Esophagus squamous epithelium (tissue), 5 donors: ENCODE measurements around the gene ARL8B. TPM values are rescaled to one million over a fixed set of nuclear protein-coding genes. Genes with fewer than 3 reads are reported as not detected.

Experiments used
- DNase-seq: peaks from one replicate; lab custom pipeline; 2025; lab: John Stamatoyannopoulos, UW
- H3K27ac ChIP-seq, 4 donors: fragments of 200-600 bp; sonication (generic); one replicate each; pipeline ENCODE4 v1.5.1; 2016 to 2019; ENCODE audit warnings: mild to moderate bottlenecking in 1 of 4
- H3K27me3 ChIP-seq, 4 donors: fragments of 200-600 bp; sonication (generic); 1 replicate in 3 of 4; 2 replicates in 1 of 4; pipeline versions ENCODE4 v1.5.1 to v1.6.0; 2017 to 2021; ENCODE audit warnings: antibody characterized with exemption in 1 of 4
- H3K36me3 ChIP-seq, 3 donors: fragments of 200-600 bp; sonication (generic); one replicate each; pipeline ENCODE4 v1.5.1; 2016 to 2019
- H3K4me1 ChIP-seq, 3 donors: fragments of 200-600 bp; sonication (generic); one replicate each; pipeline ENCODE4 v1.5.1; 2017 to 2019
- H3K4me3 ChIP-seq, 4 donors: fragments of 200-600 bp; sonication (generic); 1 replicate in 3 of 4; 2 replicates in 1 of 4; pipeline ENCODE4 v1.5.1; 2016 to 2019; ENCODE audit warnings: mild to moderate bottlenecking in 2 of 4, moderate library complexity in 1 of 4
- H3K9me3 ChIP-seq, 3 donors: fragments of 200-600 bp; sonication (generic); one replicate each; pipeline ENCODE4 v1.5.1; 2016 to 2019
- POLR2A ChIP-seq, 4 donors: fragments of 450-650 bp; IDR thresholded peaks; one replicate each; pipeline ENCODE4 v1.6.1; 2017; ENCODE audit warnings: antibody characterized with exemption in 4 of 4, mild to moderate bottlenecking in 4 of 4, moderate library complexity in 3 of 4
- WGBS, 2 donors: methylation state at CpG; one replicate each; pipeline ENCODE4 v1.1.5; 2018; 5-methylcytosine and 5-hydroxymethylcytosine counted together
- intact Hi-C: fragments of 100-400 bp; cut with DNase I; formaldehyde crosslinking; loops from one replicate; pipeline ENCODE4 v1.15.0; 2022
- total RNA-seq, 4 donors: library from RNA; depleted of rRNA; stranded (reverse); fragments of >200 nt; gene quantifications; one replicate each; pipeline ENCODE4 v1.1.0, GENCODE V29; 2016
- TF ChIP-seq, protein P1 (sequence below), 6 experiments: fragments of 450-650 bp in 4 of 6; fragments of 200-600 bp in 2 of 6; sonication (generic) in 2 of 6; IDR thresholded peaks; one replicate each; pipeline ENCODE4 v1.5.1; 2016 to 2019; ENCODE audit warnings: antibody characterized with exemption in 6 of 6, mild to moderate bottlenecking in 4 of 6, moderate library complexity in 4 of 6
- donor health status: DM: yes; HTN: yes; CAD: no.

Gene ARL8B
- total RNA-seq, 4 donors from 2014 or later, result 42.9 to 71.9 (median 51.7) TPM

- Histone ChIP-seq H3K9me3 (no peaks in the 10 kb centered on the region), H3K4me3 (no peak overlapping the region), H3K27me3 (no peaks in the 10 kb centered on the region), H3K36me3 (peaks cover 0 to 37% (median 0%) of the 10 kb centered on the region in 3 donors), H3K4me1 (peaks cover 5 to 44% (median 13%) of the 10 kb centered on the region in 3 donors), H3K27ac (peak overlapping the region in 2 of 4 donors; percentile 12 to 100)
- intact Hi-C loops, result loop anchor here (5.0 kb wide), 1 partner anchor 63 kb away; the partner anchor contains the start of gene ARL8B
- WGBS, 2 donors, result 72 to 74% methylated on average over 5 of the region's 5 CpGs
- TF ChIP-seq POLR2A (IDR thresholded peaks at IDR 0.05), result no peak
- TF ChIP-seq, protein P1, sequence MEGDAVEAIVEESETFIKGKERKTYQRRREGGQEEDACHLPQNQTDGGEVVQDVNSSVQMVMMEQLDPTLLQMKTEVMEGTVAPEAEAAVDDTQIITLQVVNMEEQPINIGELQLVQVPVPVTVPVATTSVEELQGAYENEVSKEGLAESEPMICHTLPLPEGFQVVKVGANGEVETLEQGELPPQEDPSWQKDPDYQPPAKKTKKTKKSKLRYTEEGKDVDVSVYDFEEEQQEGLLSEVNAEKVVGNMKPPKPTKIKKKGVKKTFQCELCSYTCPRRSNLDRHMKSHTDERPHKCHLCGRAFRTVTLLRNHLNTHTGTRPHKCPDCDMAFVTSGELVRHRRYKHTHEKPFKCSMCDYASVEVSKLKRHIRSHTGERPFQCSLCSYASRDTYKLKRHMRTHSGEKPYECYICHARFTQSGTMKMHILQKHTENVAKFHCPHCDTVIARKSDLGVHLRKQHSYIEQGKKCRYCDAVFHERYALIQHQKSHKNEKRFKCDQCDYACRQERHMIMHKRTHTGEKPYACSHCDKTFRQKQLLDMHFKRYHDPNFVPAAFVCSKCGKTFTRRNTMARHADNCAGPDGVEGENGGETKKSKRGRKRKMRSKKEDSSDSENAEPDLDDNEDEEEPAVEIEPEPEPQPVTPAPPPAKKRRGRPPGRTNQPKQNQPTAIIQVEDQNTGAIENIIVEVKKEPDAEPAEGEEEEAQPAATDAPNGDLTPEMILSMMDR (IDR thresholded peaks at IDR 0.05), result no peak
- no peak for DNase-seq
These were observed 63.1 kb downstream of the ARL8B start for GRCh38 chr3:5185093-5185673.

- H3K27ac ChIP-seq, result peak overlapping the region in 3 of 4 donors; percentile 79 to 100 (median 97)
- intact Hi-C loops, result loop anchor here (5.0 kb wide), 1 partner anchor 64 kb away; the partner anchor contains the start of gene ARL8B
- H3K27me3 ChIP-seq, result no peaks in the 10 kb centered on the region
- peaks cover 5 to 55% (median 13%) of the 10 kb centered on the region in 3 donors for H3K4me1 ChIP-seq
- no peaks in the 10 kb centered on the region for H3K9me3 ChIP-seq
- peak overlapping the region; percentile 88 to 100 (median 94) for H3K4me3 ChIP-seq
- H3K36me3 ChIP-seq, result peaks cover 0 to 26% (median 0%) of the 10 kb centered on the region in 3 donors
- no peak for DNase-seq
- TF ChIP-seq POLR2A (IDR thresholded peaks at IDR 0.05), result no peak
- TF ChIP-seq, protein P1 (IDR thresholded peaks at IDR 0.05), result no peak
- WGBS, 2 donors, result 53 to 57% methylated on average over 6 of the region's 6 CpGs
These were observed 64.2 kb downstream of the ARL8B start for GRCh38 chr3:5186089-5186857.

DNA sequence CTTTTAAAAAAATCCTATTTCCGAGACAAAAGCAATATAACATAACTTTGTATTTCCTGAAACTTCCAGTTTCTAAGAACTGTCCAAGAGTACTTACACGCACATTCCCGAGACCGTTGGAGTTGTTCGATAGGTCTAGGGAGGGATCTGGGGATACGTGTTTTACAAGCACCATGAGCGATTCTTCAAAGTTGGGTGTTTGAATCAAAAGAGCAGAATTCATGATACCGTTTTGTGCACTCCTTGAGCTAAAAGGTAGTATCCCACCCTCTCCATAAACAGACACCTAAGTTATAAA is 64.7 kb downstream of the ARL8B start:
- intact Hi-C loops, result loop anchor here (5.0 kb wide), 1 partner anchor 65 kb away; the partner anchor contains the start of gene ARL8B
- Histone ChIP-seq H3K9me3 (no peaks in the 10 kb centered on the region), H3K4me3 (peak overlapping the region; percentile 88 to 100 (median 94)), H3K27ac (peak overlapping the region; percentile 79 to 100 (median 98)), H3K27me3 (no peaks in the 10 kb centered on the region), H3K4me1 (peaks cover 5 to 60% (median 13%) of the 10 kb centered on the region in 3 donors), H3K36me3 (peaks cover 0 to 21% (median 0%) of the 10 kb centered on the region in 3 donors)
- WGBS, 2 donors, result 2 to 7% methylated on average over 8 of the region's 8 CpGs
- no peak for DNase-seq
- no peak for TF ChIP-seq POLR2A (IDR thresholded peaks at IDR 0.05)
- TF ChIP-seq, protein P1 (IDR thresholded peaks at IDR 0.05), result no peak

GRCh38 chr3:5187156-5187919 is 65.2 kb downstream of the ARL8B start, which contains the start of gene EDEM1:
Gene EDEM1 (plus strand): TSS chr3:5187707. CDS start chr3:5187806, 99 bp downstream.
- Histone ChIP-seq H3K9me3 (no peaks in the 10 kb centered on the region), H3K27ac (peak within 1 kb of the TSS; percentile 95 to 100 (median 98)), H3K36me3 (peaks cover 0 to 16% (median 0%) of the 10 kb centered on the region in 3 donors), H3K4me3 (peak within 1 kb of the TSS; percentile 88 to 100 (median 94)), H3K27me3 (no peaks in the 10 kb centered on the region), H3K4me1 (peaks cover 5 to 65% (median 13%) of the 10 kb centered on the region in 3 donors)
- DNase-seq, result peak; percentile 93
- intact Hi-C loops, result loop anchor here (5.0 kb wide), 1 partner anchor 65 kb away; the partner anchor contains the start of gene ARL8B
- WGBS, 2 donors, result 0% methylated on average over 12 of the region's 78 CpGs
- TF ChIP-seq, protein P1 (IDR thresholded peaks at IDR 0.05), result peak in 1 of 6 experiments; percentile 6
- peak in 3 of 4 donors; percentile 85 to 95 (median 87) for TF ChIP-seq POLR2A (IDR thresholded peaks at IDR 0.05)
